GM21381 (cell line): ENCODE results near the gene ESYT3.
"Not testable (repeated sequence)": the region's sequence is repeated elsewhere in the genome, so short reads cannot be mapped to it uniquely, and the experiment has no call there.

Experiments used
- ATAC-seq: cut with Tn5 transposase; IDR thresholded peaks from one replicate; pipeline ENCODE4 v1.9.1; 2021; ENCODE audit warnings: mild to moderate bottlenecking, moderate library complexity; ENCODE audit not compliant: unreplicated experiment

Gene ESYT3

DNA sequence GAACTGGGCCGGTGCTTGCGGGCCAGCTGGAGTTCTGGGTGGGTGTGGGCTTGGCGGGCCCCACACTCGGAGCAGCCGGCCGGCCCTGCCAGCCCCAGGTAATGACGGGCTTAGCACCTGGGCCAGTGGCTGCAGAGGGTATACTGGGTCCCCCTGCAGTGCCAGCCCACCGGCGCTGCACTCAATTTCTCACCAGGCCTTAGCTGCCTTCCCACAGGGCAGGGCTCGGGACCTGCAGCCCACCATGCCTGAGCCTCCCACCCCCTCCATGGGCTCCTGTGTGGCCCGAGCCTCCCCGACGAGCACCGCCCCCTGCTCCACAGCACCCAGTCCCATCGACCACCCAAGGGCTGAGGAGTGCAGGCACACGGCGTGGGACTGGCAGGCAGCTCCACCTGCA, 50.3 kb downstream of the ESYT3 start:
- ATAC-seq, result not testable (repeated sequence)

DNA sequence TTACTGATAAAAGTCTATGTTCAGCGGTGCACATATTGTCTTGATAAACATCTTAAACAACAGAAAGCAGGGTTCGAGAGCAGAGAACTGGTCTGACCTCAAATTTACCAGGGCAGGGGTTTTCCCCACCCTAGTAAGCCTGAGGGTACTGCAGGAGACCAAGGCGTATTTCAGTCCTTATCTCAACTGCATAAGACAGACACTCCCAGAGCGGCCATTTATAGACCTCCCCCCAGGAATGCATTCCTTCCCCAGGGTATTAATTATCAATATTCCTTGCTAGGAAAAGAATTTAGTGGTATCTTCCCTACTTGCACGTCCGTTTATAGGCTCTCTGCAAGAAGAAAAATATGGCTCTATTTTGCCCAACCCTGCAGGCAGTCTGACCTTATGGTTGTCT, 52.2 kb downstream of the ESYT3 start:
- ATAC-seq, result not testable (repeated sequence)

- no peak for ATAC-seq
Measured at GRCh38 chr3:138491971-138492370, 57.6 kb downstream of the ESYT3 start.

GRCh38 chr3:138492980-138493675, 58.7 kb downstream of the ESYT3 start:
- ATAC-seq, result no peak

DNA sequence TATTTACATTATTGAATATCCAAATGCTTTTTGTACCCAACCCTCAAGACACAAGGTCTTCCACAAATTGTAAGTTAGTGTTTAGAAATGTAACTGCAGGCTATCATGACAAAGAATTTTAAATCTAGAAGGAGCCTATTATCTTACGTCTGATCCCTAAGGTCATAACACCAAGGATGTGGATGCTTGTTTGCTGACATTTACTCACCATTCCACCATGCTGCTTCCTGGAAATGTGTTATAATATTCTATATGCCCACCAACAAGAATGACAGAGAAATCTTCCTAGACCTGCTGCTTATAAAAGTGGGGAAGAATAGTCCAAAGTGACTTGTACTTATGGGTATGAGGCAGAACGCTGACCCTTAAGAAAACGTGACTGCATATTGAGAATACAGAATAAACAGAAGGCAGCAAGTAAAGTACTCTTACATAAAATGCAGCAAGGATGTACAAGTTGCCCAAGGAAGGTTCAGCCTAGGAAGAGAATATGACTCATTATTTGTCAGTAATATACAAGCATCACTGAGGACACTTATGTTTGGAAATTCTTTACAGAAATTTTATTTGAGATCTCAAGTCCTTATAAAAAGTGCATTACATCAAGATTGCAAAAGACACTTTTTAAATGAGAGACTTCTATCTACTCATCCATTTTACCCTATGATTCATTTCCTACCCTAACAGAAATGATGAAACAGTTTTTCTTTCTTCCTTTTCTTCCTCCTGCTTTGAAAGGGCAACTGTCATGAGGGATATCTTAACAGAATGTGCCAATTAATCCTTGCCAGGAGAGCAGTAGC, 59.6 kb downstream of the ESYT3 start:
- ATAC-seq, result no peak

GRCh38 chr3:138494607-138494929, 60.2 kb downstream of the ESYT3 start:
- ATAC-seq, result no peak

GRCh38 chr3:138495638-138496037, 61.2 kb downstream of the ESYT3 start:
- not testable (repeated sequence) for ATAC-seq

GRCh38 chr3:138496436-138496835, 62.0 kb downstream of the ESYT3 start:
- no peak for ATAC-seq

GRCh38 chr3:138497021-138497420, 62.6 kb downstream of the ESYT3 start:
- no peak for ATAC-seq

- ATAC-seq, result no peak
Measured at GRCh38 chr3:138497851-138498250, 63.4 kb downstream of the ESYT3 start.

GRCh38 chr3:138498991-138499390, 64.6 kb downstream of the ESYT3 start:
- ATAC-seq, result no peak

- ATAC-seq, result no peak
Measured at GRCh38 chr3:138507524-138507923, 73.1 kb downstream of the ESYT3 start.

- no peak for ATAC-seq
Measured at GRCh38 chr3:138509586-138509985, 75.2 kb downstream of the ESYT3 start.

DNA sequence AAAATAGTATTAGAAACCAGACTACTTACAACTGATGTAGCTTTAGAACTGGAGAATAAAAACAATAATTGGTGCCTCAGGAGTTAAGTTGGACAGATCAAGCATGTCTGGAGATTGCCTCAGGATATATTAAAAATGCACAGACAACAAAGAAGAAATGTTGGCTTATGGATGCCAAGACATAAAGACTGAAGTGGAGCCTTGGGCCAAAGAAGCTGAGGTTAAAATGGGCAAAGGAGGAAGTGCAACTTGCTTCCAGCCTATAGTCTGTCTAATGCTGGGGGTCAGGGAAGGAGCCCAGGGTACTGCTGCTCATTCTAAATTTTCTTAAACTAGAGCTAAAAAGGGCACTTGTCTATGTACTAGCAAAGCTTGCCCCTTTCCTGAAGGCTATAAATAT, 77.5 kb downstream of the ESYT3 start:
- no peak for ATAC-seq

GRCh38 chr3:138513090-138513843, 78.9 kb downstream of the ESYT3 start:
- no peak for ATAC-seq

GRCh38 chr3:138521445-138521844, 87.0 kb downstream of the ESYT3 start:
- not testable (repeated sequence) for ATAC-seq
